DND-41 (cell line): ENCODE data around the gene MAFG.

Experiments used
- ATAC-seq: fragments of 200-7000 bp; cut with Tn5 transposase; 3 replicates; pipeline ENCODE4 v1.9.1; 2021; ENCODE audit warnings: low read depth; ENCODE audit not compliant: insufficient read depth
- DNase-seq: peaks from one replicate; pipeline ENCODE4 v3.0.0-alpha.2; 2020
- H2AFZ ChIP-seq: 2 replicates; pipeline ENCODE4 v1.6.0; 2012; ENCODE audit warnings: low read depth, low read length
- H3K27ac ChIP-seq: 2 replicates; pipeline ENCODE4 v1.5.1; 2012; ENCODE audit warnings: low read length, inconsistent platforms
- H3K27me3 ChIP-seq: fragments of 200-600 bp; sonication (generic); 2 replicates; pipeline ENCODE4 v1.6.0; 2012; ENCODE audit warnings: low read length, mild to moderate bottlenecking, inconsistent platforms; ENCODE audit not compliant: insufficient read depth, poor library complexity
- H3K36me3 ChIP-seq: 2 replicates; pipeline ENCODE4 v1.5.1; 2012; ENCODE audit warnings: low read length, inconsistent platforms; ENCODE audit not compliant: insufficient read depth
- H3K4me1 ChIP-seq: 2 replicates; pipeline ENCODE4 v1.5.1; 2012; ENCODE audit warnings: mild to moderate bottlenecking, low read length; ENCODE audit not compliant: insufficient read depth
- H3K4me2 ChIP-seq: 2 replicates; pipeline ENCODE4 v1.6.0; 2012; ENCODE audit warnings: mild to moderate bottlenecking, moderate library complexity, low read length, inconsistent platforms; ENCODE audit not compliant: insufficient read depth
- H3K4me3 ChIP-seq, 2 experiments: fragments of 200-600 bp in 1 of 2; shearing (Covaris generic) in 1 of 2; 2 replicates each; pipeline ENCODE4 v1.5.1; 2012 to 2016; ENCODE audit warnings: inconsistent platforms in 2 of 2, low read length in 2 of 2, mild to moderate bottlenecking in 2 of 2, low read depth in 1 of 2, moderate library complexity in 1 of 2
- H3K79me2 ChIP-seq: 2 replicates; pipeline ENCODE4 v1.6.0; 2012; ENCODE audit warnings: low read length, inconsistent platforms; ENCODE audit not compliant: insufficient read depth
- H3K9ac ChIP-seq: 2 replicates; pipeline ENCODE4 v1.6.0; 2012; ENCODE audit warnings: low read depth, mild to moderate bottlenecking, inconsistent platforms, low read length, moderate library complexity
- H3K9me3 ChIP-seq: 2 replicates; pipeline ENCODE4 v1.5.1; 2012; ENCODE audit warnings: low read length, moderate library complexity, mild to moderate bottlenecking, inconsistent platforms; ENCODE audit not compliant: insufficient read depth, severe bottlenecking
- H4K20me1 ChIP-seq: 2 replicates; pipeline ENCODE4 v1.6.0; 2012; ENCODE audit warnings: low read length; ENCODE audit not compliant: insufficient read depth
- EZH2 ChIP-seq: IDR thresholded peaks from 3 replicates; pipeline ENCODE4 v1.6.1; 2012; ENCODE audit warnings: borderline replicate concordance, low read depth, mild to moderate bottlenecking, moderate library complexity, low read length, inconsistent platforms; ENCODE audit not compliant: severe bottlenecking
- TF ChIP-seq, protein P1 (sequence below): IDR thresholded peaks from 2 replicates; pipeline ENCODE4 v1.5.1; 2012; ENCODE audit warnings: borderline replicate concordance, low read length, moderate library complexity, mild to moderate bottlenecking; ENCODE audit not compliant: poor library complexity, severe bottlenecking; ENCODE audit errors: extremely low read depth

The MAFG gene

DNA sequence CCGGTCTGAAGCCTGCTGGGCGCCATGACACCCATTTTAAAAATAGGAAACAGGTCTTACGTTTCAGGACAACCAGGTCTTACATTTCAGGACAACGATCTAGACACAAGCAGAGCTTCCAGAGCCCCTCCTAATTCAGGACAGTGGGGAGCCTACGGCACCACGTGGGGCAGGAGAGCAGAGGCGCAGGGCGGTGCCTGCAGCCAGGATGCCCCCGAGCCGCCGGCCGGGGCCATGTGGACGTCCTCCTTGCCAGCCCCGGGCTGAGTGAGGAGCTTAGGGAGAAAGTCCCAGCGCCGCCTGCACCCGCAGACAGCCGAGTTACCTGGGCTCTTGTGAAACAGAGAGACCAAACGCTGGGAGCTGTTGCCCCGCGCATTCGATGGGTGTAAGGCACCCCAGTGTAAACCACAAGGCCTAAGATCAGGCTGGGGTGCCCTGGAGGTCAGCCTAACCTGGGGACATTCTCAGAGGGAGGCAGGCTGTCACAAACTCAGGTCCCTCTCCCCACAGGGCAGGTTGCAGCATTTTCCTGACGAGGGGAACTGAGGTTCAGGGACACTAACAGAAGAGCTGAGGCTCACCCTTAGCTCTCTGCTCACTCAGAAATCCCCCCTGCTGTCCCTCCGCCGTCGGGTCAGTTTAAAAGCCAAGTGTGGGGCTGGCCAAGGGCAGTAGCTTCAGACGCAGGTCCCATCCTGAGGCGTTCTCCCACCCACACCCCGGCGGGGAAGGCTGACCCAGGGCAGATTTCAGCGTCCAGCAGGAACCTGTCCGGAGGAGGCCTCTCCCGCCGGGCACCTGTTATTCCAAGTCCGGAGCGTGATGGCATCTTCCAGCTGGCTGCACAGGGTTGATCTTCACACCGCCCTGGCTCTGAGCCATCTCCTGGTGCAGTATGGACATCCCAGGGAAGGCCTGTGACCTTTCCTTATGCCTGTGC, 35.2 kb upstream of the MAFG start:
- no peaks in the 10 kb centered on the region for H3K9me3 ChIP-seq
- H3K79me2 ChIP-seq, result no peaks in the 10 kb centered on the region
- no peak for TF ChIP-seq EZH2
- TF ChIP-seq, protein P1, sequence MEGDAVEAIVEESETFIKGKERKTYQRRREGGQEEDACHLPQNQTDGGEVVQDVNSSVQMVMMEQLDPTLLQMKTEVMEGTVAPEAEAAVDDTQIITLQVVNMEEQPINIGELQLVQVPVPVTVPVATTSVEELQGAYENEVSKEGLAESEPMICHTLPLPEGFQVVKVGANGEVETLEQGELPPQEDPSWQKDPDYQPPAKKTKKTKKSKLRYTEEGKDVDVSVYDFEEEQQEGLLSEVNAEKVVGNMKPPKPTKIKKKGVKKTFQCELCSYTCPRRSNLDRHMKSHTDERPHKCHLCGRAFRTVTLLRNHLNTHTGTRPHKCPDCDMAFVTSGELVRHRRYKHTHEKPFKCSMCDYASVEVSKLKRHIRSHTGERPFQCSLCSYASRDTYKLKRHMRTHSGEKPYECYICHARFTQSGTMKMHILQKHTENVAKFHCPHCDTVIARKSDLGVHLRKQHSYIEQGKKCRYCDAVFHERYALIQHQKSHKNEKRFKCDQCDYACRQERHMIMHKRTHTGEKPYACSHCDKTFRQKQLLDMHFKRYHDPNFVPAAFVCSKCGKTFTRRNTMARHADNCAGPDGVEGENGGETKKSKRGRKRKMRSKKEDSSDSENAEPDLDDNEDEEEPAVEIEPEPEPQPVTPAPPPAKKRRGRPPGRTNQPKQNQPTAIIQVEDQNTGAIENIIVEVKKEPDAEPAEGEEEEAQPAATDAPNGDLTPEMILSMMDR, result no peak
- H3K4me3 ChIP-seq, result no peak overlapping the region
- ATAC-seq (no peak), DNase-seq (no peak)
- no peak overlapping the region for H3K9ac ChIP-seq
- H2AFZ ChIP-seq, result no peak overlapping the region
- peaks cover 20% of the 10 kb centered on the region for H3K27me3 ChIP-seq
- no peak overlapping the region for H3K27ac ChIP-seq
- H4K20me1 ChIP-seq, result no peaks in the 10 kb centered on the region
- no peak overlapping the region for H3K4me2 ChIP-seq
- H3K36me3 ChIP-seq, result no peaks in the 10 kb centered on the region
- H3K4me1 ChIP-seq, result peaks cover 14% of the 10 kb centered on the region

DNA sequence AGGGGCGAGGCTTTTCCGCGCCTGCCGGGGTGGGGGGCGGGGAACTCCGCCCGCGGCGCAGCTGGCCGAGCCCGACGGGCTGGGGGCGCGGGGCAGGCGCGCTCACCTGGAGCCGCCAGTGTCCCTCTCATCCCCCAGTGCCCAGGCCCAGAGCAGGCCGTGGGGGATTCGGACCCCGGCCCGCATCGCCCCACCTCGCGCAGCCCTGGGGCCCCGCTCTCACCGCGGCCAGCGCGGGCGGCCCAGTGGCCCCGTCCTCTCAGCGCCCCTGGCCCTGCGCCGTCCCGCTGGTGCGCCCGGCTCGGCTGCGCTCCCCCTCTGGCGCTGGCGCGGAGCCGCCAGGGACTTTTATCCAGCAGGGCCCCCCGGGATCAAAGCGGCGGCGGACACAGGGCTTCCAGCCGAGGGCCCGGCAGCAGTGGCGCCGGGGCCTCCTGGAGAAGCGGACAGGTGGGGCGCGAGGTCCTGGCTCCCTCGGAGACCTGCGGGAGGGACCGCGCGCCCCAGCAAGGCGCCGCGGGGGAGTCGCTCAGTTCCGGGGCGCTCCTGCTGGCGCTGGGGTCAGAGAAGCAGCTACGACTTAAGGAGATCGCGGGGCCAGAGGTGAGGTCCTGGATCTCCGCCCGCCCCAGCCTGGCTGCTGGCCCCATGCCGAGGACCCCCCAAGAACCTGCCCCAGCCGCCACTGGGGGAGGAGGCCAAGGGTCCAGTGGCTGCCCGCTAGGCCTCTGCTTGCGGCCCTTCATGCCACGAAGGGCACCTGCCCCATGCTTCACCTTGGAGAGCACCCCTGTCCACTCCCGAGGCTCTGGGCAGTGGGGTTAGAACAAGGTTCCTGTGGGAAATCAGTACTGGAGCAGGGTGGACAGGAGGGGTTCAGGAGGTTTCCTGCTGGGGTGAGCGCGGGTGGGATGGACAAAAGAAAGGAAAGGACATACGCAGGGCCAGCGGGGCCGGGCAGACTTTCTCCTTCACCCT, 34.3 kb upstream of the MAFG start:
- H3K36me3 ChIP-seq, result no peaks in the 10 kb centered on the region
- H3K9ac ChIP-seq, result no peak overlapping the region
- H4K20me1 ChIP-seq, result no peaks in the 10 kb centered on the region
- no peak overlapping the region for H3K4me3 ChIP-seq
- peaks cover 6% of the 10 kb centered on the region for H3K4me1 ChIP-seq
- no peaks in the 10 kb centered on the region for H3K79me2 ChIP-seq
- H3K27ac ChIP-seq, result no peak overlapping the region
- no peak overlapping the region for H3K4me2 ChIP-seq
- no peak for TF ChIP-seq EZH2
- TF ChIP-seq, protein P1, result no peak
- no peak for DNase-seq
- peaks cover 20% of the 10 kb centered on the region for H3K27me3 ChIP-seq
- no peak overlapping the region for H2AFZ ChIP-seq
- H3K9me3 ChIP-seq, result no peaks in the 10 kb centered on the region
- no peak for ATAC-seq

DNA sequence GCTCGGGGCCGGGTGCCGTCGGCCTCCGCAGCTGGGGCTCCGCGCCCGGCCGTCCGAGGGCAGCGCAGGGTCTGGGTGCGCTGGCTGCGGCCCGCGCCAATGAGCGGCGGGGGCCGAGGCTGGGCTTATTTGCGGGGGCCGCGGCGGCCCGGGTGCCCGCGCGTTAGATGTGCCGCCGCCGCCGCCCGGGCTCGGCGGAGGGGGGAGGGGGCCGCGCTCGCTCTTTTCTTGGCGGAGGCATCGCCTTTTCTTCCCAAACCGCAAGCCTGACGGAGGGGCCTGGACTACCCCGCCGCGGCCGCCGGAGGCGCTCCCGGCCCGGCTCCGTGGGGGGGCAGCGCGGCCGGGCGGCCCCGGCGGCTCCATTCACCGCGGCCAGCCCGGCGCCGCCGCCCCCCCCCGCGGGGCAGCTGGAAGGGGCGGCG, 33.6 kb upstream of the MAFG start, which contains the start of gene NOTUM:
Gene NOTUM (minus strand): TSS at position 101 of the 425 bp plus-strand sequence. CDS start 278 bp downstream, outside the sequence.
- ATAC-seq (peak; percentile 50; the same call in 2 of the 3 replicates), DNase-seq (peak; percentile 45)
- no peak within 1 kb of the TSS for H3K9ac ChIP-seq
- no peak within 1 kb of the TSS for H3K4me3 ChIP-seq
- H3K4me1 ChIP-seq, result peaks cover 6% of the 10 kb centered on the region
- no peaks in the 10 kb centered on the region for H3K79me2 ChIP-seq
- no peak within 1 kb of the TSS for H3K27ac ChIP-seq
- H3K9me3 ChIP-seq, result no peaks in the 10 kb centered on the region
- no peaks in the 10 kb centered on the region for H4K20me1 ChIP-seq
- H3K27me3 ChIP-seq, result peaks cover 20% of the 10 kb centered on the region
- H3K4me2 ChIP-seq, result no peak within 1 kb of the TSS
- no peak within 1 kb of the TSS for H2AFZ ChIP-seq
- no peaks in the 10 kb centered on the region for H3K36me3 ChIP-seq
- TF ChIP-seq, protein P1, result peak; percentile 30
- TF ChIP-seq EZH2, result no peak
